ENCODE data around the gene HEG1.

Gene HEG1

GRCh38 chr3:124939661-124940060 lies 116.1 kb downstream of the HEG1 start:
- no peak for DNase-seq

GRCh38 chr3:124938896-124939295 lies 116.9 kb downstream of the HEG1 start:
- no peak for DNase-seq

GRCh38 chr3:124937049-124937448 lies 118.7 kb downstream of the HEG1 start:
- no peak for DNase-seq

- no peak for DNase-seq
Measured at GRCh38 chr3:124935794-124936542, 119.8 kb downstream of the HEG1 start.

- no peak for DNase-seq
Measured at GRCh38 chr3:124935264-124935663, 120.5 kb downstream of the HEG1 start.

GRCh38 chr3:124934577-124934976 lies 121.2 kb downstream of the HEG1 start, which contains the start of gene MUC13:
Gene MUC13 (minus strand): TSS chr3:124934751. CDS start chr3:124934712, 39 bp downstream.
- no peak for DNase-seq

- DNase-seq = no peak
Measured at GRCh38 chr3:124928333-124929202, 127.2 kb downstream of the HEG1 start.

- DNase-seq = no peak
Measured at GRCh38 chr3:124927574-124928045, 128.2 kb downstream of the HEG1 start.

GRCh38 chr3:124926426-124927101 lies 129.2 kb downstream of the HEG1 start:
- DNase-seq = no peak

- no peak for DNase-seq
Measured at GRCh38 chr3:124924741-124925140, 131.1 kb downstream of the HEG1 start.

GRCh38 chr3:124923833-124924232 lies 132.0 kb downstream of the HEG1 start:
- DNase-seq = no peak

GRCh38 chr3:124920718-124921117 lies 135.1 kb downstream of the HEG1 start:
- no peak for DNase-seq

GRCh38 chr3:124919756-124920155 lies 136.0 kb downstream of the HEG1 start:
- DNase-seq = no peak

GRCh38 chr3:124918524-124918923 lies 137.3 kb downstream of the HEG1 start:
- no peak for DNase-seq

GRCh38 chr3:124916837-124917409 lies 138.9 kb downstream of the HEG1 start:
- DNase-seq = no peak

Measured in DMS79 (cell line).